NB4 (cell line): Measurements from ENCODE around the gene HTT.

Source experiments
- DNase-seq: peaks from one replicate; pipeline ENCODE4 v3.0.0; 2010; ENCODE audit warnings: low read depth
- H3K4me3 ChIP-seq: one replicate; pipeline ENCODE4 v1.5.1; 2011; ENCODE audit warnings: mild to moderate bottlenecking, low read depth, low read length, moderate library complexity
- CTCF ChIP-seq: IDR thresholded peaks from one replicate; pipeline ENCODE4 v1.5.1; 2012; ENCODE audit warnings: low read depth, low read length
- MAX ChIP-seq: IDR thresholded peaks from 2 replicates; pipeline ENCODE4 v1.6.1; 2011; ENCODE audit warnings: low read depth, low read length
- MYC ChIP-seq: IDR thresholded peaks from 2 replicates; pipeline ENCODE4 v1.6.1; 2011; ENCODE audit warnings: low read depth, low read length
- POLR2A ChIP-seq: IDR thresholded peaks from 2 replicates; pipeline ENCODE4 v1.6.1; 2011; ENCODE audit warnings: mild to moderate bottlenecking; ENCODE audit not compliant: insufficient read length; ENCODE audit errors: extremely low read depth

Gene HTT

DNA sequence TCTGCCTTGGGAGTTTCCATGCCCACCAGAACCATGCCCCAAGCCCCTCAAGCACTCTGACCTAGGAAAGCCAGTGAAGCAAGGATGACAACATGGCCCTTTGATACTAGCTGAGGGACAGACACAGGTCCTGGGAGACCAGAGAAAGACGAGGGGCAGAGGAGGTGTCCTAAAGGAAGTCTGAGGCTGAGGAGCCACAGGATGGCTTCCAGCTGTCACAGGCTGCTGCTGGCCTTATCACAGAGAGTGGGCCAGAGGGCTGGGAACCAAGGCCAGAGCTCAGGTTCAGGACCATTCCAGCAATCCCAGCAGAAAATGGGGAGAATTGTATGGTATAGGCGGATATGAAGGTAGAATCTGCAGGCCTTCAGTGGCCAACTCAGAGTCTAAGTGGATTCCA is 142.8 kb downstream of the HTT start:
- DNase-seq, result no peak
- TF ChIP-seq MAX, result no peak
- no peak for TF ChIP-seq CTCF
- no peak for TF ChIP-seq MYC
- no peak for TF ChIP-seq POLR2A

DNA sequence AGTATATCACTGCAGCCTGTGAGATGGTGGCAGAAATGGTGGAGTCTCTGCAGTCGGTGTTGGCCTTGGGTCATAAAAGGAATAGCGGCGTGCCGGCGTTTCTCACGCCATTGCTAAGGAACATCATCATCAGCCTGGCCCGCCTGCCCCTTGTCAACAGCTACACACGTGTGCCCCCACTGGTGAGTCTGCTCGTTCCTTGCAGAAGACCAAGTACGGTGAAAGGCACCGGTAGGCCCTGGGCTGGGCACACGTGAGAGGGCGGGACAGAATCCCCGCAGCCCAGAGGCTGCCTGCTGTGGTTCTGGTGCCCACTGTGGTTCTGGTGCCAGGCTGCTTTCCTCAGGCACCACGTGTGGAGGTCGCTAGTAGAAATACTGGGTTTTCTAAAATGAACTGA is 143.3 kb downstream of the HTT start:
- H3K4me3 ChIP-seq, result no peak overlapping the region
- DNase-seq, result no peak
- TF ChIP-seq MYC, result no peak
- TF ChIP-seq POLR2A, result no peak
- TF ChIP-seq CTCF, result no peak
- no peak for TF ChIP-seq MAX

More for the DNA sequence above, 142.8 kb downstream of the HTT start:
- no peak overlapping the region for H3K4me3 ChIP-seq

GRCh38 chr4:3218824-3219760 is 144.6 kb downstream of the HTT start:
- DNase-seq, result no peak
- no peak for TF ChIP-seq CTCF
- no peak for TF ChIP-seq POLR2A
- no peak for TF ChIP-seq MAX
- no peak for TF ChIP-seq MYC
- H3K4me3 ChIP-seq, result no peak overlapping the region

GRCh38 chr4:3219761-3220475 is 145.4 kb downstream of the HTT start:
- TF ChIP-seq MYC (no peak), MAX (no peak), POLR2A (no peak), CTCF (no peak)
- DNase-seq, result no peak
- no peak overlapping the region for H3K4me3 ChIP-seq

- DNase-seq, result no peak
- TF ChIP-seq MAX, result no peak
- no peak for TF ChIP-seq CTCF
- no peak for TF ChIP-seq POLR2A
- TF ChIP-seq MYC, result no peak
- H3K4me3 ChIP-seq, result no peak overlapping the region
These were observed 146.1 kb downstream of the HTT start for GRCh38 chr4:3220476-3221183.
